ENCODE results near the gene SIGLEC6. TPM values are rescaled to one million over a fixed set of nuclear protein-coding genes. Genes with fewer than 3 reads are reported as not detected.

The SIGLEC6 gene
- total RNA-seq, 2 experiments from 2014 or later, result 0.29 TPM; not detected in 1

GRCh38 chr19:51469162-51469561, 62.3 kb downstream of the SIGLEC6 start:
- no peak overlapping the region for H3K4me3 Mint-ChIP-seq
- ChIA-PET CTCF (interaction anchor here (0.6 to 2.7 kb wide), 4 partner anchors 32 to 1412 kb away, joined by 3 to 8 read pairs (median 4); no protein-coding TSS in a partner anchor), POLR2A (no interaction called here)
- no peaks in the 10 kb centered on the region for H3K9me3 Mint-ChIP-seq (ENCODE audit: insufficient read depth)
- peaks cover 20% of the 10 kb centered on the region for H3K4me1 Mint-ChIP-seq (ENCODE audit: low read depth)
- no peak overlapping the region for H3K27ac Mint-ChIP-seq
- ATAC-seq, result no peak
- H3K36me3 Mint-ChIP-seq (ENCODE audit: low read depth), result peaks cover 2% of the 10 kb centered on the region
- peaks cover 38% of the 10 kb centered on the region for H3K27me3 Mint-ChIP-seq (ENCODE audit: low read depth)
- DNase-seq, result no peak

DNA sequence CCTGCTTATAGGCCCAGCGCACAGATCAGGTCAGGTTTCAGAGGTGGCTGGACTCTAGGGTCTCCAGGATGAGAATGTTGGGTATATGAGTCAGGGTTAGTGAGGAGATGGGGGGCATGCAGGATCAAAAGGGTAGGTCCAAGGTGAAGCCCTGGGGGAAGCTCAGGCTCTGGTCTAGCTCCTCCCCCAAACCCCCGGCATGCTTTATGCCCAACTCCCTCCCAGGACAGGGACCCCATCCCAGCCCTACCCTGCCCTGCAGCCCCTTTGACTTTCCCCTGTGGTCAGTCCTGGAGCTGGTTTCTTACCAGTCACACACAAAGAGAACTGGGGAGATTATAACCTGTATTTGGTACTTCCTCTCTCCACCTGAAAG, 62.9 kb downstream of the SIGLEC6 start:
- Mint-ChIP-seq H3K36me3 (ENCODE audit: low read depth) (peaks cover 2% of the 10 kb centered on the region), H3K9me3 (ENCODE audit: insufficient read depth) (no peaks in the 10 kb centered on the region), H3K27me3 (ENCODE audit: low read depth) (peaks cover 41% of the 10 kb centered on the region), H3K4me1 (ENCODE audit: low read depth) (peaks cover 22% of the 10 kb centered on the region), H3K27ac (no peak overlapping the region), H3K4me3 (no peak overlapping the region)
- DNase-seq (no peak), ATAC-seq (no peak)
- ChIA-PET CTCF (interaction anchor here (0.8 to 2.7 kb wide), 3 partner anchors 31 to 189 kb away, joined by 3 to 8 read pairs (median 4); no protein-coding TSS in a partner anchor), POLR2A (no interaction called here)

DNA sequence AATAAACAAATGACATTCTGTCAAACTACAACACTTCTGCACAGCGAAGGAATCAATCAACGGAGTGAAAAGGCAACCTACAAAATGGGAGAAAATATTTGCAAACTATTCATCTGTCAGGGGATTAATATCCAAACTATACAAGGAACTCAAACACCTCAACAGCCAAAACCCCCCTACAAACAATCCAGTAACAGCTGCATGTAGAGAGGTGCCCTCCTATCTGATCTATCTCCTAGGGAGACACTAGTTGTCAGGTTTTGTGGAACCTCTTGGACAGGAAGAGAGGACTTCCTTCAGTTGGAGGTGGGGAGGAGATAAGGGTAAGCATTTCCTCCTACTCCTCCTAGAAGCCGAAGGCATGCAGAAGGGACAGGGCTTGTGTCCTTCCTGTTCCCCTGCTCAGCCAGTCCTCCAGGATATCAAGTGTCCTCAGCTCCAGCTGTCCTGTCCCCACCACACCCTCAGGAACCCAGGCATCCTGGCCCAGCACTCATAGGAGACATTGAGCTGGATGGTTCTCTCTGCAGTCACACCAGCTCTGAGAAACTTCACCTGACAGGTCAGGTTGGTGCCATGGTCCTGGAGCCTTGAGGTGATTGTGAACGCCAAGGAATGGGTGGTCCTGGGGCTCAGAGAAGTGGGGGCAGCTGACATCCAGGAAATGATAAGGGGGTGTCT, 63.5 kb downstream of the SIGLEC6 start:
- Mint-ChIP-seq H3K36me3 (ENCODE audit: low read depth) (peaks cover 2% of the 10 kb centered on the region), H3K27me3 (ENCODE audit: low read depth) (peaks cover 45% of the 10 kb centered on the region), H3K27ac (no peak overlapping the region), H3K4me3 (no peak overlapping the region), H3K4me1 (ENCODE audit: low read depth) (peaks cover 28% of the 10 kb centered on the region), H3K9me3 (ENCODE audit: insufficient read depth) (no peaks in the 10 kb centered on the region)
- ATAC-seq (no peak), DNase-seq (no peak)
- POLR2A ChIA-PET, result interaction anchor here (1.6 kb wide), 1 partner anchor 19 kb away, joined by 3 read pairs; no protein-coding TSS in a partner anchor
- CTCF ChIA-PET, result interaction anchor here (0.9 to 2.7 kb wide), 4 partner anchors 46 to 189 kb away, joined by 3 to 8 read pairs (median 4); no protein-coding TSS in a partner anchor

Other genes starting within 250 kb of the SIGLEC6 start
- gene IGLON5, start 220.0 kb downstream of the SIGLEC6 start, total RNA-seq, result not detected
- 1 to 10 TPM; 1.8 to 2.0 TPM for gene VSIG10L, start 189.5 kb downstream of the SIGLEC6 start, total RNA-seq
- 100 to 1,000 TPM; 137 to 141 TPM for gene ETFB, start 165.3 kb downstream of the SIGLEC6 start, total RNA-seq
- 1 to 10 TPM; 8.5 to 10.0 TPM for gene CLDND2, start 162.7 kb downstream of the SIGLEC6 start, total RNA-seq
- 100 to 1,000 TPM; 401 to 410 TPM for gene NKG7, start 159.0 kb downstream of the SIGLEC6 start, total RNA-seq
- gene LIM2, start 143.7 kb downstream of the SIGLEC6 start, total RNA-seq, result not detected
- gene C19orf84, start 141.1 kb downstream of the SIGLEC6 start, total RNA-seq, result not detected
- under 1 TPM; 0.83 to 0.92 TPM for gene SIGLEC10, start 114.0 kb downstream of the SIGLEC6 start, total RNA-seq
- not detected for gene SIGLEC8, start 73.2 kb downstream of the SIGLEC6 start, total RNA-seq
- not detected for gene CEACAM18, start 53.1 kb downstream of the SIGLEC6 start, total RNA-seq
- gene SIGLEC12, start 29.9 kb downstream of the SIGLEC6 start, total RNA-seq, result under 1 TPM; 0.34 to 0.53 TPM
- gene ZNF175, start 39.6 kb upstream of the SIGLEC6 start, total RNA-seq, result 1 to 10 TPM; 8.4 to 9.7 TPM
- gene SIGLEC5, start 98.7 kb upstream of the SIGLEC6 start, total RNA-seq, result not detected
- gene SIGLEC14, start 115.2 kb upstream of the SIGLEC6 start, total RNA-seq, result not detected
- gene SPACA6, start 161.7 kb upstream of the SIGLEC6 start, total RNA-seq, result 1 to 10 TPM; 1.2 to 2.2 TPM
- gene HAS1, start 192.3 kb upstream of the SIGLEC6 start, total RNA-seq, result not detected
- not detected for gene FPR1, start 220.2 kb upstream of the SIGLEC6 start, total RNA-seq
- not detected for gene FPR2, start 229.5 kb upstream of the SIGLEC6 start, total RNA-seq

All from activated CD8-positive, alpha-beta T cell treated with anti-CD3 and anti-CD28 coated beads, Interleukin-2, amount 10 ng/mL, durations not matched to agents 7 days and 5 days (primary cell).